ENCODE data around the gene C17orf78. TPM values are rescaled to one million over a fixed set of nuclear protein-coding genes. Genes with fewer than 3 reads are reported as not detected.

Gene C17orf78
- total RNA-seq = not detected

GRCh38 chr17:37375706-37376105 is at the start of gene C17orf78:
Gene C17orf78 (plus strand): TSS chr17:37375985. CDS start chr17:37376093, 108 bp downstream.

DNA sequence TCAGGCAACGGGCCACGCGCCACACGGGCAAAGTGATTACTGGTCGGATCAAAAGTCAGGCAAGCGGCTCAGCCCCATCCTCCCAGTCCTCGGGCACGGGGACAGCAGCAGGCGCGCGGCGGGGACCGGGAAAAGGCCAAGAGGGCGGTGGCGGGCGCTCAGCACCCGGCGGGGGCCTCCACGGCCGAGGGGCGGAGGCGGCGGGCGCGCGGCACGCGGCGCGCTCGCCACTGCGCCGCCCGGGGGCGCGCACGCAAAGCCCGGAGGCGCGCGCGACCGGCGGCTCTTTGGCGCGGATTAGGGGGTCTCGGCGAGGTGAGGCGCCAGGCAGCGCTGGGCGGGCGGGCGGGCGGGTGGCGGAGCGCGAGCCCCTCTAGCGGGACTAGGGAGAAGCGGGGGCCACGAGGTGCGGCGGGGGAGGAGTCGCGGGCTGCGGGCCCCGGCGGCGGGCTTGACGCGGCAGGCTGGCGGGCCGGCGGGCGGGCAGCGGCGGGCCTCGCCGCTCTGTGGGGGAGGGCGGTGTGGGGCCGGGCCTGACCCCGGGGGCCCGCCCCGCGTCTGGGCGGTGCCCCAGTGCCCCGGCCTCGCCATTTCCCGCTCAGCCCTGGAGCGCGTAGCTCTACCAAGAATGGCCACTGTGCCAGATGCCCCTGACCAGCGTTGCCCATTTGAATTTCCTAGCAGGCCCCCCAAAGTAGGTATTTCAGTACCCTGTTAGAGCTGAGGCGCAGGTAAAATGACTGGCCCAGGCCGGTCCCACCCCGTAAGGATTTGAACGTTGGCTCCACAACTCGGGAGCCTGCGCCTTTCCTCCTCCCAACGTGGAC is 31.1 kb downstream of the C17orf78 start, which contains the start of the genes ACACA and TADA2A:
Gene ACACA (minus strand): TSS at position 202 of the 827 bp plus-strand sequence. CDS start 537 bp downstream, outside the sequence.
Gene TADA2A (plus strand): TSS at position 252 of the 827 bp plus-strand sequence. CDS start 4,480 bp downstream, outside the sequence.

Other genes with a start within 250 kb of the C17orf78 start
- 10 to 100 TPM; 37.3 to 41.9 TPM for gene ACACA, start 30.9 kb downstream of the C17orf78 start, total RNA-seq
- gene TADA2A, start 30.9 kb downstream of the C17orf78 start, total RNA-seq = 10 to 100 TPM; 41.8 to 44.6 TPM
- gene DUSP14, start 113.9 kb downstream of the C17orf78 start, total RNA-seq = 10 to 100 TPM; 10.1 to 11.7 TPM
- 100 to 1,000 TPM; 121 to 131 TPM for gene SYNRG, start 233.4 kb downstream of the C17orf78 start, total RNA-seq